ENCODE data around the gene SMG9. TPM values are rescaled to one million over a fixed set of nuclear protein-coding genes. Genes with fewer than 3 reads are reported as not detected.

The SMG9 gene
- total RNA-seq, 1 donor from 2014 or later: 35.0 TPM

GRCh38 chr19:43711751-43712355 is 42.9 kb downstream of the SMG9 start:
- FAIRE-seq (no peak), DNase-seq (ENCODE audit: low read depth) (no peak)
- Mint-ChIP-seq H3K36me3 (ENCODE audit: low read depth, unreplicated experiment) (no peaks in the 10 kb centered on the region), H3K27ac (ENCODE audit: unreplicated experiment) (no peak overlapping the region), H3K9me3 (ENCODE audit: unreplicated experiment) (no peaks in the 10 kb centered on the region), H3K4me3 (ENCODE audit: unreplicated experiment) (peak overlapping the region; percentile 42), H3K4me1 (ENCODE audit: low read depth, unreplicated experiment) (no peaks in the 10 kb centered on the region), H3K27me3 (ENCODE audit: low read depth, unreplicated experiment) (peaks cover 10% of the 10 kb centered on the region)
- no peaks in the 10 kb centered on the region for H4K20me1 ChIP-seq (ENCODE audit: insufficient read depth, low read length)
- no peak overlapping the region for H3K4me2 ChIP-seq (ENCODE audit: low read length)
- no peak overlapping the region for H3K9ac ChIP-seq (ENCODE audit: low read length)
- no peak overlapping the region for H2AFZ ChIP-seq (ENCODE audit: low read depth, low read length)
- no peaks in the 10 kb centered on the region for H3K79me2 ChIP-seq (ENCODE audit: insufficient read depth, low read length)
- no peak overlapping the region for H3K4me3 ChIP-seq (ENCODE audit: insufficient read depth, low read depth, low read length)
- H3K9me3 ChIP-seq (ENCODE audit: insufficient read depth, low read depth, low read length): peaks cover 7% of the 10 kb centered on the region
- no peaks in the 10 kb centered on the region for H3K36me3 ChIP-seq (ENCODE audit: insufficient read depth, low read length)
- no peak overlapping the region for H3K27ac ChIP-seq (ENCODE audit: low read depth, low read length)
- H3K27me3 ChIP-seq (ENCODE audit: insufficient read depth, low read length): no peaks in the 10 kb centered on the region
- H3K4me1 ChIP-seq (ENCODE audit: insufficient read depth, low read length): no peaks in the 10 kb centered on the region
- TF ChIP-seq EZH2 (IDR thresholded peaks at IDR 0.05; ENCODE audit: insufficient read depth, low read length) (no peak), CTCF (IDR thresholded peaks at IDR 0.05; ENCODE audit: insufficient read depth, low read depth, low read length) (no peak)

GRCh38 chr19:43708716-43709115 is 46.0 kb downstream of the SMG9 start:
- Histone ChIP-seq H3K4me3 (ENCODE audit: insufficient read depth, low read depth, low read length) (no peak overlapping the region), H3K27ac (ENCODE audit: low read depth, low read length) (no peak overlapping the region), H2AFZ (ENCODE audit: low read depth, low read length) (no peak overlapping the region), H3K36me3 (ENCODE audit: insufficient read depth, low read length) (no peaks in the 10 kb centered on the region), H3K79me2 (ENCODE audit: insufficient read depth, low read length) (no peaks in the 10 kb centered on the region), H3K27me3 (ENCODE audit: insufficient read depth, low read length) (no peaks in the 10 kb centered on the region), H3K9ac (ENCODE audit: low read length) (no peak overlapping the region), H4K20me1 (ENCODE audit: insufficient read depth, low read length) (no peaks in the 10 kb centered on the region), H3K4me2 (ENCODE audit: low read length) (no peak overlapping the region), H3K4me1 (ENCODE audit: insufficient read depth, low read length) (no peaks in the 10 kb centered on the region), H3K9me3 (ENCODE audit: insufficient read depth, low read depth, low read length) (peaks cover 7% of the 10 kb centered on the region)
- H3K36me3 Mint-ChIP-seq (ENCODE audit: low read depth, unreplicated experiment): peaks cover 3% of the 10 kb centered on the region
- H3K4me1 Mint-ChIP-seq (ENCODE audit: low read depth, unreplicated experiment): no peaks in the 10 kb centered on the region
- no peak for DNase-seq (ENCODE audit: low read depth)
- TF ChIP-seq CTCF (IDR thresholded peaks at IDR 0.05; ENCODE audit: insufficient read depth, low read depth, low read length): no peak
- no peak for TF ChIP-seq EZH2 (IDR thresholded peaks at IDR 0.05; ENCODE audit: insufficient read depth, low read length)
- H3K4me3 Mint-ChIP-seq (ENCODE audit: unreplicated experiment): no peak overlapping the region
- peaks cover 21% of the 10 kb centered on the region for H3K27me3 Mint-ChIP-seq (ENCODE audit: low read depth, unreplicated experiment)
- no peak for FAIRE-seq
- no peaks in the 10 kb centered on the region for H3K9me3 Mint-ChIP-seq (ENCODE audit: unreplicated experiment)
- no peak overlapping the region for H3K27ac Mint-ChIP-seq (ENCODE audit: unreplicated experiment)

GRCh38 chr19:43707158-43707712 is 47.5 kb downstream of the SMG9 start:
- Histone ChIP-seq H3K27me3 (ENCODE audit: insufficient read depth, low read length) (no peaks in the 10 kb centered on the region), H3K9ac (ENCODE audit: low read length) (no peak overlapping the region), H3K4me2 (ENCODE audit: low read length) (no peak overlapping the region), H3K79me2 (ENCODE audit: insufficient read depth, low read length) (no peaks in the 10 kb centered on the region), H3K27ac (ENCODE audit: low read depth, low read length) (no peak overlapping the region), H3K4me3 (ENCODE audit: insufficient read depth, low read depth, low read length) (no peak overlapping the region), H3K4me1 (ENCODE audit: insufficient read depth, low read length) (no peaks in the 10 kb centered on the region), H3K36me3 (ENCODE audit: insufficient read depth, low read length) (no peaks in the 10 kb centered on the region), H4K20me1 (ENCODE audit: insufficient read depth, low read length) (no peaks in the 10 kb centered on the region), H3K9me3 (ENCODE audit: insufficient read depth, low read depth, low read length) (peaks cover 7% of the 10 kb centered on the region), H2AFZ (ENCODE audit: low read depth, low read length) (no peak overlapping the region)
- Mint-ChIP-seq H3K27ac (ENCODE audit: unreplicated experiment) (no peak overlapping the region), H3K36me3 (ENCODE audit: low read depth, unreplicated experiment) (peaks cover 3% of the 10 kb centered on the region), H3K4me1 (ENCODE audit: low read depth, unreplicated experiment) (peaks cover 3% of the 10 kb centered on the region), H3K9me3 (ENCODE audit: unreplicated experiment) (no peaks in the 10 kb centered on the region), H3K27me3 (ENCODE audit: low read depth, unreplicated experiment) (peaks cover 21% of the 10 kb centered on the region), H3K4me3 (ENCODE audit: unreplicated experiment) (no peak overlapping the region)
- TF ChIP-seq EZH2 (IDR thresholded peaks at IDR 0.05; ENCODE audit: insufficient read depth, low read length): no peak
- TF ChIP-seq CTCF (IDR thresholded peaks at IDR 0.05; ENCODE audit: insufficient read depth, low read depth, low read length): no peak
- no peak for FAIRE-seq
- DNase-seq (ENCODE audit: low read depth): no peak

All from astrocyte (in vitro differentiated cells and primary cell).